Measurements from ENCODE around the gene TUBA4B.

TUBA4B gene

GRCh38 chr2:219252900-219253752, at the start of gene TUBA4B:
Gene TUBA4B (plus strand): TSS chr2:219253243. CDS start chr2:219253408, 165 bp downstream.
- peak; percentile 37 for DNase-seq

DNA sequence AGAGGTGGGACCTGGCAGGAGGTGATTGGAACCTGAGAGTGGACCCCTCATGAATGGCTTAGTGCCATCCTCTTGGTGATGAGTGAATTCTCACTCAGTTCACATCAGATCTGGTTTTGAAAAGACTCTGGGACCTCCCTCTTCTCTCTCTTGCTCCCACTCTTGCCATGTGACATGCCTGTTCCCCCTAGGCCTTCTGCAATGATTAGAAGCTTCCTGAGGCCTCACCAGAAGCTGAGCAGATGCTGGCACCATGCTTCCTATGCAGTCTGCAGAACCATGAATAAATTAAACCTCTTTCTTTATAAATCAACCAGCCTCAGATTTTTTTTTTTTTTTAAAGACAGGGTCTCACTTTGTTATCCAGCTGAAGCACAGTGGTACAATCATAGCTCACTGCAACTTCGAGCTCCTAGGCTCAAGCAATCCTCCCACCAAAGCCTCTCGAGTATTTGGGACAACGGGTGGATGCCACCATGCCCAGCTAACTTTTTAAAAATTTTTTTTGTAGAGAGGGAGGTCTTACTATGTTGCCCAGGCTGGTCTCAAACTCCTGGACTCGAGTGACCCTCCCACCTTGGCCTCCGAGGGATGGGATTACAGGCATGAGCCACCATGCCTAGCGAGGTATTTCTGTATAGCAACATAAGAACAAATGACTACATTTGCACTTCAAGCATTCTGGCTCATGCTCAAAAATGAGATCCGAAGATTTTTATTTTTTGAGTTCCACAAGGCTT, 48.4 kb upstream of the TUBA4B start:
- no peak for DNase-seq

- DNase-seq = no peak
These were observed 47.9 kb upstream of the TUBA4B start for GRCh38 chr2:219205165-219205538.

DNA sequence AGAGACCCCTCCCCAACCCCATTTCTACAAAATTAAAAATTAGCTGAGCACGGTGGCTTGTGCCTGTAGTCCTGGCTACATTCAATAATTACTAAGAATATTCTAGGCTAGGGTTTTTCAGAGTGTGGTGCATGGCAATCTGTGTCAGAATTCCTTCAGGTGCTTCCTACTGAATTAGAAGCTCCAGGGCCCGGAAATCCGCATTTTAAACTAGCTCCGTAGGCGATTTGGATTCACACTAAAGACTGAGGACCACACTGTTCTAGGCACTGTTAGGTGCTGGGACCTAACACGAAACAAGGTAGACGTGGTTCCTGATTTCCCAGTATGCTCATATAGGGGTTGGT, 47.1 kb upstream of the TUBA4B start:
- DNase-seq = no peak

DNA sequence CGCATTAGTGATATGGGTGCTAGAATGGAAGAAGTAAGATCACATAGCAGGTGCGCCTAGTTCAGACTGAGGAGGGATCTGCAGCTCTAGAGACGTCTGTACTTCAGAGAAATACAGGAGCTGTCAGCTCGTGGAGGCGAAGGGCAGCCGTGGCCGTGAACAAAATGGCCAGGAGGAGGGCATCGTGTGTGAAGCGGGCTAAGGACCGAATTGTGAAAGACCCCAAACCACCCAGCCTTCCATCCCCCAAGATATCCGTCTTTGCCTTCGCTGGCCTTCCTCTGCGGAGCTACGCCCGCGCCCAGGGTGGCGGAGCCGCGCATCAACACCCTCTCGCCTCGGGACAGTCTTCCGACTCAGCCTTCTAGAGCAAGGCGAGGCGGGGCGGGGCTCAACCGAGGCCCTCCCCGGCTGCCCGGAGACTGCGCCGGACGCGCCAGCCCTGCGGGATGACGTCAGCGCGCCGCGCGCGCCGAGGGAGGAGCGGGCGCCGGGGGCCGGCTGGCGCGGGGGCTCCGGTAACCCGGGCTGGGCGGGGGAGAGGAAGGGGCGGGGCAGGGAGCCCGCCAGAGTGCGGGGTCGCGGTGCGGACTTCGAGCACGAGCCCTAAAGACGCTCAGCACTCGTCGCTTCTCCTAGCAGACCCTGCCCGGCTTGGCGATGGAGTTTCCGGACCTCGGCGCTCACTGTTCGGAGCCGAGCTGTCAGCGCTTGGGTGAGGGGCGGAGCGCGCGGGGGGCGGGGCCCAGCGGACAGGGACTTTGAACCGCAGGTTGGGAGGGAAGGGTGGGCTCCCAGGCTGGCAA, 46.5 kb upstream of the TUBA4B start, which contains the start of gene ZFAND2B:
ZFAND2B (plus strand) TSS at position 455 of the 806 bp plus-strand sequence; CDS start at position 661, 206 bp downstream.
- DNase-seq = peak; percentile 94

GRCh38 chr2:219207134-219207883, 45.7 kb upstream of the TUBA4B start:
- no peak for DNase-seq

- DNase-seq = peak; percentile 25
These were observed 44.9 kb upstream of the TUBA4B start for GRCh38 chr2:219207884-219208740.

GRCh38 chr2:219209236-219210195, 43.5 kb upstream of the TUBA4B start:
- no peak for DNase-seq

- DNase-seq = no peak
These were observed 42.7 kb upstream of the TUBA4B start for GRCh38 chr2:219210196-219210885.

DNA sequence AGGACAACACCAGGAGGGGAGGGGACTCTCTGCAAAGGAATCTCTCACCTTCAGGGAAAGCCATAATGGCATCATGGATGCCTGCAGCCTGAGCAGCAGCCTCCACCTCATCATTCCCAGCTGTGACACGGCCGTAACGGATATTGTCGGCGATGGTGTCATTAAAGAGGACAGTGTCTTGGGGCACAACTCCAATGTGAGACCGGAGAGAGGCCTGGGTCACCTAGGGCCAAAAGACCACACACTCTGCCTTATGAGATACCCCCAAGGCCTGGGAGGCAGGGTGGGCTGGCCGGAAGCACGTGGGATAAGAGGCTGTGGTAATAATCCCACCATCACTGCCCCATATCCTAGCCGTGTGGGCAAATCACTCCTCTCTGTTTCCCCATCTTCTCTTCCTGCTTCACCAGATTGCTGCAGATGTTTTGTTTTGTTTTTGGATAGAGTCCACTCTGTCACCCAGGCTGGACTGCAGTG, 42.1 kb upstream of the TUBA4B start:
- DNase-seq = no peak

DNA sequence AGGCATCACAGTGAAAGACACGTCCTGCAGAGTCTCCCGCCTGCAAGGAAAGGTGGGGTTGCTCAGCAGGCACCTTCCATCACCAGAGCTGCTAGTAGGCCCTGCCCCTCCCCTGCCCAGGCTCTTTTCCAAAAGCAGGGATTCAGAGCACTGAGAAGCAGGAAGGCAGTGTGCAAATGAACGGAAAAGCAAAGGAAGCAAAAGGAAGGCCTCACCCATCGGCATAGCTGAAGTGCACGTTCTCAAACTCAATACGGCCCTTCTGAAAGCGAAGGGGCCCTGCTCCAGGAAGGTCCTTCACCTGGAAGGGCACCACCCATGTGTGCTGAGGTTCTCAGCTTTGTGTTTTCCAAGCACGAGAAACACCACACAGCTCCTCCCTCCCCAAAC, 40.0 kb upstream of the TUBA4B start:
- no peak for DNase-seq

GRCh38 chr2:219213486-219214071, 39.5 kb upstream of the TUBA4B start:
- no peak for DNase-seq

DNA sequence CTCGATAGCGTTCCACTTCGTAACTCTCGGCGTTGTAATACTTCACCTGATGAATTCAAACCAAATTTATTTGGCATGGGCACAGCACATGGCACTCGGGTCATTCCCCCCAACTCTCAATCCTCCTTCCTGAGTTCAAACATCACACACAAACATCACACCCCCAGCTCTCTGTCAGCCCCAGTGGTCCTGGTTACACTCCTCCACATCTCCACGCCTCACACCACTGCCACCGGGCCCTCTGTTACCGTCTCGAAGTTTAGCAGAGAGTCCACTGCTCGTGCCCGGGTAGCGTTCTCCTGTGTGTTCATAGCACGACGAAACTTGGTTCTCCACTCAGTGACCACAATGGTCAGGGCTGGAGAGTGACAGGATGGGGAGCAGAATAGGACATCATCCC, 38.9 kb upstream of the TUBA4B start:
- no peak for DNase-seq

GRCh38 chr2:219214786-219215185, 38.3 kb upstream of the TUBA4B start:
- DNase-seq = no peak

- DNase-seq = no peak
These were observed 37.0 kb upstream of the TUBA4B start for GRCh38 chr2:219215871-219216534.

DNA sequence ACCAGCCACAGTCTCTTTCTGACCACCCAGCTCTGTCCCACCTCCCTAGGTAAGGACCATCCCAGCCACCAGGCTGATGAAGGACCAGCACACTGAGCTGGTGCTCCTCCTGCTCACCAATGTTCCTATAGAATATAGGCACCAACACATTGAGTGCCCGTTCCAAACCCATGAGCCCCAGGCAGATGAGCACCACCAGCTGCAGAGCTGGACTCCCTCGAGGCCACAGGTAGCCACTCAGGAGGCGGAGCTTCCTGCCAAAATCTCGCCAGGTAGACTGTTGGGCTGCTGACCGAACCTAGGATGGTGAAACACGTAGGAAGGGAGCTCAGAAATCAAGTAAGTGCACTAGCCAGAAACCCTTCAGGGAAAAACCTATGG, 36.5 kb upstream of the TUBA4B start:
- DNase-seq = no peak

GRCh38 chr2:219218217-219218731, 34.8 kb upstream of the TUBA4B start:
- peak; percentile 68 for DNase-seq
